D341Med (cell line): Measurements from ENCODE around the gene RARA.
A peak's percentile ranks its signal among the peaks of the same experiment; 100 is the strongest.
"Not testable (repeated sequence)": the region's sequence is repeated elsewhere in the genome, so short reads cannot be mapped to it uniquely, and the experiment has no call there.

ENCODE experiments used
- DNase-seq: peaks from one replicate; pipeline ENCODE4 v3.0.0; 2012; ENCODE audit warnings: low spot score

Gene RARA

DNA sequence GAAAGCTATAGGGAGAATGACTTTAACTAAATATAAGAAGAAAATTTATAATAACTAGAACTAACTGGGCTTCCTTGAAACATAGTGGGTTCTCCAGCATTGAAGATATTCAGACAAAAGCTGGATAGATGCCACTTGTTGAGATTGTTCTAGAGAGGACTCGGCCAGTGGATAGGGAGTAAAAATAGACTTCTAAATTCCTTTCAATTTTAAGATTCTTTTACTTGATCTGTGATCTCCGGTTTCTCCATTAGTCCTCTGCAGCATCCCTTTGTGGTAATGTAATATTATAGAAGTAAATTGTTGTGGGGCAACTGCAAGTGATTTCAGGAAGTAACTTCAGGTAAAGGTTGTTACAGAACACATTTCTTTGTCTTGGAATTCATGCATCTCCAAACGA is 10.3 kb upstream of the RARA start:
- no peak for DNase-seq

DNA sequence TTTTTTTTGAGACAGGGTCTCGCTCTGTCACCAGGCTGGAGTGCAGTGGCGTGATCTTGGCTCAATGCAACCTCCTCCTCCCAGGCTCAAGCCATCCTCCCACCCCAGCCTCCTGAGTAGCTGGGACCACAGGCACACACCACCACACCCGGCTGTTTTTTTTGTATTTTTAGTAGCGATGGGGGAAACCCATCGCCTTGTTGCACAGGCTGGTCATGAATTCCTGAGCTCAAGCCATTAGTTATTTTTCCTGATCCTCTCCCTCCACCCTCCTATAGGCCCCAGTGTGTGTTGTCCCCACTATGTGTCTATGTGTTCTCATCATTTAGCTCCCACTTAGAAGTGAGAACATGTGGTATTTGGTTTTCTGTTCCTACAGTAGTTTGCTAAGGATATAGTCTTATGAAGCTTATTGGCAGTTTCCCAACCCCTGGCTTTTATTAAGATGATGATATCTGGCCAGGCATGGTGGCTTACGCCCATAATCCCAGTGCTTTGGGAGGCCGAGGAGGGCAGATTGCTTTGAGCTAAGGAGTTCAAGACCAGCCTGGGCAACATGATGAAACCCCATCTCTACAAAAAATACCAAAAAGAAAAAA is 9.7 kb upstream of the RARA start:
- not testable (repeated sequence) for DNase-seq

DNA sequence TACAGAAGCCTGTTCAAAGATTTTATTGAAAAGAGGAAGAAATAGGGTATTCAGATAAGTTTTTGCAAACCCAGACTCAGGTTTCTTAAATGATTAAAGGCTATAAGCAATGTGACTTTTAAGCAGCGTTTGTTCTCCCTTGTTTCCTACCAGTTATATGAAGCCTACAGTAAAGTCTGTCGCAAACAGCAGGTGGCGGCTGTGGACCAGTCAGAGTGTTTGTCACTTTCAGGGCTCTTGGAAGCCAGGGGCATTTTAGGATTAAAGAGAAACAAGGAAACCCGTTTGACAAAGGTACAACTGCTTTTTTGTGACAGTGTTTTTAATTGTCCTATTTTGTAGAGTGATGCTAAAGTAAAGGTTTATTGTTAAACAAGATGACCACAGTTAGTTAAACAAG is 7.7 kb upstream of the RARA start:
- DNase-seq, result no peak

DNA sequence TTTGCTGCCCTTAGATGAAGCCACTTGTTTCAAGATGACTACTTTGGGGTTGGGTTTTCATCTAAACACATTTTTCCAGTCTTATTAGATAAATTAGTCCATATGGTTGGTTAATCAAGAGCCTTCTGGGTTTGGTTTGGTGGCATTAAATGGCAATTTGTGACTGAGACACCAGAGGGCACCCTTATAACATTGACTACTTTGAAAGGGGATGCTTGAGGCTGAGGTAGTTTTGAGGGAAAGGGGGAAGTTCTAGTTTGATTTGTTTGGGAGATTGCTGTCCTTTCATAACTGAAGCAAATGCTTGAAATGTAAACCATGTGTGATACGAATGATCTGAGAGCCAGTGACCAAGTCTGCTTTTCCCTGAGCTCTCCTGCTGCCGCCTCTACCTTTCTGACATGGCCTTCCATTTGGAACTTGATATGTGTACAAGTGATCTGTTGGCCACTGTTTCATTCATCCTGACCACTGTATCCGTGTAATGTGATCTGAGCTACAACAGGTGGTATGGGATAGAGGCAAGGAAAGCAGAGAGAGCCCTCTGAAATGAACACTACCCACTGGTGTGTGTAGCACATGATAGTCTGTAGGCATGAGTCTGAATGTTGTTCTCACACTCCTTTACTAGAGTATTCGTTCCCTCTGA is 5.8 kb upstream of the RARA start:
- peak; percentile 74 for DNase-seq

DNA sequence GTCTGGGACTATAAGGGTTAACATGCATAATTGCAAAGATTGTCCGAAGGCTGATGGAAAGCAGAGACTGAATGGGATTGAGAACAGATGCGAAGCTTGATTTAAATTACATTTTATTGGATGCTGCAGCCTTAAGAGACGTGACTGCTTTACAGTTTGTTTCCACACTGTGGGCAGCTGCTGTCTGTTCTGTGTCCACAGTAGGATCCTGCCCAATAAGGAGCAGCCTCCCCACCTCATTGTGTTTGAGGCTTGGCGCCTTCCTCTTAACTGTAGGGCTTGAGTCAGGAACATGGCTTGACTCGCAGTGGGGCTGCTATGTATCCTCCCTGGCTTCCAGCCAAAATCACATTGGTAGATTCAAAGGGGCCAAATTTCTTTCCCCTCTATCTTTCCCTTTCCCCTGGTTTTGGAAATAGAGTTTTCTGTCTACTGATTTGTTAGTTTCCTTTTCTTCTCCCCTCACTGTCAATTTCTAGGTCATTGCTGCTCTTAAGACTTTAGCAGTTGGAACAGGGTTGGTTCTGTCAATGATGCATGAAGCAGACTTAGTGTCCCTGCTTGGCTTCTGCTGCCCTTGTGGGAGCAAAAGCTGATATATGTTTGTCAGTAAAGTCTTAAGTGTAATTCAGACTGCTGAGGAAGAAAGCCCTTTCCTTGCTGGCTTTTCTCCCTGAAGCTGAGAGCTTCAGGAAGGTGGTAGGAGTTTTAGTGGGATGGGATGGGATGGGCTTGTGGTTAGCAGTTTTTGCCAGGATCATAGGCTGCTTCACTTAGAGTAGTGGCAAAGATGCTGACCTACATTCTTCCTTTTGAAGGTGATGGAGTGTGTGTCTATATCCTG is 5.0 kb upstream of the RARA start:
- DNase-seq, result no peak

DNA sequence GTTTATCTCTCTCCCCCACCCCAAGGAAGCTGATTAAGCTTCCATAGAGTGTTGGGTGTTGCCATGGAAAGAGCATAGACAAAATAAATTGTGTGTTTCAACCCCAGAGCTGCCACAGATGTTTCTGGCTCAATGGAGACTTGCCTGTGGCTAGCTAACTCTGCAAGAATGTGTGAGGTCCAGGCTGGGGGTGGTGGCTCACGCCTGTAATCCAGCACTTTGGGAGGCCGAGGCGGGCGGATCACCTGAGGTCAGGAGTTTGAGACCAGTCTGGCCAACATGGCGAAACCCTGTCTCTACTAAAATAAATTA is 4.5 kb upstream of the RARA start:
- DNase-seq, result not testable (repeated sequence)

DNA sequence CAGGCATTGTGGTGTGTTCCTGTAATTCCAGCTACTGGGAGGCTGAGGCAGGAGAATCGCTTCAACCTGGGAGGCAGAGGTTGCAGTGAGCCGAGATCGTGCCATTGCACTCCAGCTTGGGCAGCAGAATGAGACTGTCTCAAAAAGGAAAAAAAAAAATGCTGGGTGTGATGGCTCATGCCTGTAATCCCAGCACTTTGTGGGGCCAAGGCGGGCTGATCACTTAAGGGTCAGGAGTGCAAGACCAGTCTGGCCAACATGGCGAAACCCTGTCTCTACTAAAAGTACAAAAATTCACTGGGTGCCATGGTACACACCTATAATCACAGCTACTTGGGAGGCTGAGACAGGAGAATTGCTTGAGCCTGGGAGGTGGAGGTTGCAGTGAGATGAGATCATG is 4.1 kb upstream of the RARA start:
- DNase-seq, result not testable (repeated sequence)

DNA sequence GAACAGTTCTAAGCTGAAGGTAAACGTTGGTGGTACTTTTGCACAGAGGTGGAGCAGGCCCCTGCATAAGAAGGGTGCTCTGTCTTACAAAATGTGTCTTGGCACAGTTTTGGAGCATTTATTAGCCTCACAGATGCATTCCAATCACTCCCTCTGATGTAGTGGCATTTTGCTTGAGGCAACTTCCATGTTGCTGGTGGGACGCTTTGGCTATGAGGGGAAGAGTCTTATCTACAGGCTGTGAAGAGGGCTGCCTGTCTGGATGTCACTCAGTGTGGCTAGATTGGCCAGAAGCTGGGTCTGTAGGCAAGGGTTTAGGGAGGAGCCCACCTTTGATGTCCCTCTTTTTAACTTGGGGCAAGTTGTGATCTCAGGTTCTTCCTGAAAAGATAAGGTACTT is 2.6 kb upstream of the RARA start:
- no peak for DNase-seq

DNA sequence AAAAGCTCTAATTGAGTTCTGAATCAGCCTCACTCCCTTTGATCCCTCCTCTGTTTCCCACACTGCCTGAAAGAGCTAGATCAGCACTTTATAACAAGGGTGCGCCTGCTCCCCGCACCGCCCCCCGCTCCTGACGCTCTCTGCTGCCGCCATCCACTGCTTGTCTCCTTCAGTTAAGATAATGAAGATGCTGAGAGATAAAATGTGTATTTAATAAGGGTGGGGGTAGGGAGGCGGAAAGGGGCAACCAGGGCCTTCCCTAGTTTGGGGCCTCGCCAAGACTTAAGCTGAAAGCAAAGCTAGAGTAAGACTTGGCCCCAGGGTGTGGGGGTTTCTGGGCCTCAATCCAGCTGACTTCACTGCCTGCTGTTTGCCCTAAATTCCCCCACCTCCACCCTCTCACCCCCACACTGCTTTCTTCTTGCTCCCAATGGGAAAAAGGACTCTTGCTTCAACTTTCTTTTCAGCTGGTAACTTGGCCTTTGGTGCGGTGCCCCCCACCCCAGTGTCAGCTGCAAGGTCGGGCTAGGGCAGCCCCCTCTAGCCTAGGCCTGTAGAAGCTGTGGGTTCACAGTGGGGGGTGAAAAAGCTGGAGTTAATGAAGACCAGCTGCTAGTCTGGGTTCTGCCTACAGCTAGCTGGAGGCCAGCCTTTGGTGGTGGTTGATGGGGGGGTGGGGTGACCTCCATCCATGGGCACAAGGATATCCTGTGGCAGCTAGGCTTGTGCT is 1.8 kb upstream of the RARA start:
- DNase-seq, result no peak

DNA sequence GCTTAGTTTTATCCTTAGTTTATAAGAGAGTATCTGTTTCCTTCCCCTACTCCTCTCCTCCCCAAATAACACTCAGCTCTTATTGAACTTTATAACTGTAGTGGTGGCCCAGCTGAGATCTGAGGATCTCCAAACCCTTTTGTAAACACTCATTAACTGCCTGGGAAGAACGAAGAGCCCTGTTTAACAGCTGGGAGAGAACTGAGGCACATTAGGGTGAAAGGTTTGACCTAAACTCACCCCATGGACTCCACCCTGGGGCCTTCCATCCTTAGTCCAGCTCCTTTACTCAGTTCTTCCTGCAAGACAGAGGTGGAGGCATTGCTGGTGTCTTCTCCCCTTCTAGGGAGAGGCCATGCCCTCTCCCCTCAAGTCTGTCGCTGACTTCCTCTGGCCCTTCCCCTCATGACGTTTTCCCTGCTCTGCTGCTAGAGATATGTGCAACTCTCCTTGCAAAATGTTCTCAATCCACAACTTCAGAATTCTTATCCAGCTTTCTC is 1.2 kb upstream of the RARA start:
- no peak for DNase-seq

DNA sequence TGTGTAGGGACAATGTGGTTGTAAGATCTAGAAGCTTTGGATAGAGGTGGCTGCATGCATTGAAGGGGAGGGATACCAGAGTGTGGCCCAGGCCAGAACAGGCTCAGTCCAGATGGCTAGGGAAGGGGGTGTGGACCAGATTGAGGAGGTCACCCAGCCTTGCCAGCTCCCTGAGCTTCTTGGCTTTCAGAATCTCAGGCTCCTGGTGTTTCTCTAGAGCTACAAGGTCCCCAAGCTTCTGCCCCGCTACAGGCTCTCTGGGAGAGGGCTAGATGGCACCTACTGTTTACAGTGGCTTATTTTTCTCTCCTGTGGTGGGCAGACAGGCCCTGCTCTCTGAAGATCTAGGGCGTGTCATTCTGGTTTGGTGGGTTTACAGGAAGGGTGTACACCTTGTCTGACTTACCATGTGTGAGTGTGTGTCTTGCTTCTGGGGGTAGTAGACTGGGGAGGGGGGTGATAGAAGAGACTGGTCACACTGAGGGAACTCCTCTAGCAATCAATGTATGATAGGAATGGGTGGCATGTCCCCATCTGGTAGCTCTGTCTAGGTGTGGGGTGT is 1.1 kb downstream of the RARA start:
- DNase-seq, result peak; percentile 38

DNA sequence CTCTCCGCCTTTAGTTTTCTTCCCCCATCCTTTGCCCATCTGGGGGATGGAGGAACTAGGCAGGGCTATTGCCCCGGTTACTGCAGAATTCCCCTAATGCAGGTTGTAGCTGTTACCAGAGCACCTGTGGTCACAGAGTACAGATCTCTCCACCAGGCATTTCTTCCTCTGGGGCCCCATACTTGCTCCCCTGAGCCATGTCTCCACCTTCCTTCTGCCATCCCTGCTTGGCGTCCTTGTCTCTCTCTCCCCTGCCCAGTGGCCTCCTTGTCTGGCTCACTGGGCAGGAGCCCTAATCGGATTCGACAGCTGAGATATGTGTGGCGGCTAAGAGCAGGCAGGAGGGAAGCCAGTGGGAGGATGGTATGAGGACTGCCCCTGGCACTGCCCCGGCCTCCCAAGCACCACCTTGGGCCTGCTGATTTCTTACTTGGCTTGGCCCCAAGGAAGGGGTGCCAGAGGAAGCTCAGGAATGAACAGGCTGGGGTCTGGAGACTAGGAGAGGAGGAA is 2.0 kb downstream of the RARA start:
- DNase-seq, result peak; percentile 37

DNA sequence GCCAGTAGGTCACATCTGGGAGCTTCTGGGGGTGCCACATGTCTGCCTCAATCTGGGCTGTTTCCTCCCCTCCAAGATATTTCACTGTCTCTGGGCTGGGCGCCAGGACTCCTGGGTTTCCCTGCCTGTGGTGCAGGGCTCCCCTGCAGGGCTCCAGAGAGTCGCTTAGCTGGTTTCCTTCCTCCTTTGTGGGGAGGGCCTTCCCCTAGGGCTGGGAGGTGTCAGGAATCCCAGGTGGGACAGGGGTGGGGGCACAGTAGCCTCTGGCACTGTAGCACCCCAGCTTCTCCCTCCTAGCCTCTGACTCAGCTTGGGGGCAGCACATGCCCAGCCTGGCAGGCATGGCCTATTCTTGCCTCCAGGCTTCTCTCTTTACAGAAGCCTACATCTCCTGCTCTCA is 2.6 kb downstream of the RARA start:
- DNase-seq, result no peak

DNA sequence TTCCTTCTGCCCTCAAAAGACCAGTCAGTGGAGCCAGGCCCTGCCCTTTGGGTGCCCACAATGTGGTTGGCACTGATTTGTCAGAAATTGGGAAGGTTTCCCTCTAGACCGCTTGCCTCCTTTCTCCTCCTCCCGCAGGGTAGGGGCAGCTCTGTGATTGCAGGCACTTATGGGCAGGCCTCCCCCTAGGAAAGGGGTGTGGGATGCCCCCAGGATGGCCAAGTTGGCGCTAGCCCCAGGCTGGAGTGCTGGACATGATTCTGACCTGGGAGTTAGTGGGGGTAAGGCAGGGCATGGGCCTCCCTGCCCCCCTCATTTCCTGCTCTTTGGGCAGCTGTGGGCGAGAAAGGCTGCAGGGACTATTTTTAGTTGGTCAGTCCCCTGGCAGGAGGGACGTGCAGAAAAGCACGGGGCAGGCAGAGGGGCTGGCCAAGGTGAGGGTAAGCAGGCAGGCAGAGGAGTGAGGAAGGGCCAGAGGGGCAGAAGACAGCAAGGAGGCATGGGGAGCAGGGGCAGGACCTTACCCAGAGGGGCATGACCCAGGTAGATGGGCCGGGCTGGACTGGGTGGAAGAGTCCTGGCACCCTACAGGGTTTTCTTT is 3.3 kb downstream of the RARA start:
- no peak for DNase-seq

DNA sequence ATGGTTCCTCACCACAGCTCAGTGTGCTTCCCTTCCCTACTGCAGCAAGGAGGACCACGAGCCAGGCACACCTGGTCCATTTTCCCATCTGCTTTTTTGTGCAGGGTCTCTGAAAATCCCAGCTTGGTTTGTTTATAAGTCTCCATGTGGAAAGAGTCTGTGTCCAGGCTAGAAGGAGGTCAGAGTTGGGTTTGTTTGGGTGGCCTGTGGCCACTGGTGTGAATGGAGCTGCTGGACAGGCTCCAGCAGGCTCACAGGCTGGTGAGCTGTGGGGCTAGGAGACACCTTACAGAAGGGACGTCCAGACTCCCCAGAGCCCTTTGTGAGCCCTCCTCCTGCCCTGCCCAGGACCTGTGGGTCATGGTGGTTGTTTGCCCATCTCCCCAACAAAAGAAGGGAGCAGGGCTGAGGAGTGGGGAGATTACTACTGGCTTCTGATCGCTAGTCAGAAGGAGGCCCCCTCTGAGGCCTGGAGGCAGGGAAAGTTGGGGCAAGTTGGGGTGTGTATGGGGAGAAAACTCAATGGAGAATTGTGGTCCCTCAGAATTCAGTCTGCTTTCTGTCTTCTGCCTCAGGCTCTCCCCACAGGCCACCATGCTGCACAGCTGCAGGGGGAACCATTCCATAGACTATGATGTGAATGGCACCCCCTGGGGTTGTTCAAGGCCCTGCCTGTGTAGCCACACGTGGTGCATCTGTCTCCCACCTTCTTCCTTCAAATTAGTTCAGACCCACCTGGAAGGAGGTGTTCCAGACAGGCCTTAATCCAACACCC is 4.1 kb downstream of the RARA start:
- peak; percentile 18 for DNase-seq

DNA sequence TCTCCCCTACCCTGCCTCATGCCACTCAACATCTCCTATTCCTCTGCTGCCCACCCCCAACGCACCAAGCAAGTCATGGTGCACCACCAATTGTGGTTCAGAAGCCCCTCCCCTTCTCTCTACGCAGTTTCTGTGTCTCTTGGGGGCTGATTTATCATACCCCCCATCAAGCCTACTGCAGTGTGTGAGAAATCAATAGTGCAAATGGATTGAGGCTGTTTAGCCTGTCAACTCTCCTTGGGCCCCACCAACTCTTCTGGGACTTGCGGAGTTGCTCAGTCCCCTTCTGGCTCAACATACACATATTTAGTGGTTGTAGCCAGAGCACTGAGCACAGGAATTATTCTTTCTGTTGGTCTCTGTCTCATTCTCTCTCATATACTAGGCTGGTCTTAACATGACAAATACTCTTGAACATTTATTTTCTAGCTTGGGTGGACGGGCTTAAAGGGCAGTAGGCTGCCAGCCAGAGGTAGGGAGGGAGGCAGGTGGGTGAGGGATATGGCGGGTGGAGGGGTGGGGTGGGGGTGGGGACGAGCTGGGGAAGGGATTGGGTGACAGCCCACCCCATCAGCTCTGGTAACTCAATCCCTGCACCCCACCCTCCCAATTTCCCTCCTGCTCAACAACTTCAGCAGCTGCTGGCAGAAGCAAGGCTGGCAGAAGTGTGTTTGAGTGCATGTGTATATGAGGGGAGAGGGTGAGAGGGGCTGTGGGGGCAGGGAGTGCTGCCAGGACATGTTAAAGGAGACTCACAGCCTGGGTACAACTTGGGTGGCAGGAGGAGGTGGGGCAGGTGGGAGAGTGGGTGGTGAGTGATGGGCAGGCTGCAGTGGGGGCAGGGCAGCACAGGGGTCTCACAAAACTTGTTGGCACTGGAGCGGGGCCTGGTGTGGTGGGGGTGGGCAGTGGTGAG is 4.9 kb downstream of the RARA start:
- no peak for DNase-seq

DNA sequence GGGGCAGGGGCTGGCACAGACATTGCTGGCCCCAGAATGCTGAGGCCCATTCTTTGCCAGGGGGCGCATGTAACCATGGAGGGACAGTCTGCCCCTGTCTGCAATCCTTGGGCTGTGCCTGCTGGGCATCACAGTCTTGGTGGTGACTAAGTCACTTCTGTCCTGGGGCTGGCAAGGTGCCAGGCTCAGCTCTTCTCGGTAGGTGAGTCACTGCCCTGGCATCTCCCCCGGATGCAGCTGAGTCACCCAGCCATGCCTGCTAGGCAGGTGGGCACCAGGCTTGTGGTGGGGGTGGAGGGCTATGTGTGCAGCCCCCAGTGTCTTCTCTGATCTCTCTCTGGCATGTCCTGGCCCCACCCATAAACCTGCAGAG is 5.6 kb downstream of the RARA start:
- peak; percentile 46 for DNase-seq

DNA sequence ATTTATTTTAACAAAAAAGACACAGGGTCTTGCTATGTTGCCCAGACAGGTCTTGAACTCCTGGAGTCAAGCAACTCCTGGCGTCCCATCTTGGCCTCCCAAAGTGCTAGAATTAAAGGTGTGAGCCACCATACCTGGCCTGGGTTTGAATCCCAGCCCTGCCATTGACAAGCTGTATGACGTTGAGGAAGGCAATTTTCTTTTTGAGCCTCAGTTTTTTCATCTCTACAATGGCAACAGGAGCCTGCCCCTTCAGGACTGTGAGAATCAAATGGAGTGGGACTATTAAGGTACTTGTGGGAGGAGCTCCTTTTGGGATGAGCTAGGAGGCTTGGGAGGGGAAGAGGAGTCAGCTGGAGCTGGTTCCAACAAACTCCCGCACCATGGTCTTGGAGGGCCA is 6.2 kb downstream of the RARA start:
- DNase-seq, result no peak

DNA sequence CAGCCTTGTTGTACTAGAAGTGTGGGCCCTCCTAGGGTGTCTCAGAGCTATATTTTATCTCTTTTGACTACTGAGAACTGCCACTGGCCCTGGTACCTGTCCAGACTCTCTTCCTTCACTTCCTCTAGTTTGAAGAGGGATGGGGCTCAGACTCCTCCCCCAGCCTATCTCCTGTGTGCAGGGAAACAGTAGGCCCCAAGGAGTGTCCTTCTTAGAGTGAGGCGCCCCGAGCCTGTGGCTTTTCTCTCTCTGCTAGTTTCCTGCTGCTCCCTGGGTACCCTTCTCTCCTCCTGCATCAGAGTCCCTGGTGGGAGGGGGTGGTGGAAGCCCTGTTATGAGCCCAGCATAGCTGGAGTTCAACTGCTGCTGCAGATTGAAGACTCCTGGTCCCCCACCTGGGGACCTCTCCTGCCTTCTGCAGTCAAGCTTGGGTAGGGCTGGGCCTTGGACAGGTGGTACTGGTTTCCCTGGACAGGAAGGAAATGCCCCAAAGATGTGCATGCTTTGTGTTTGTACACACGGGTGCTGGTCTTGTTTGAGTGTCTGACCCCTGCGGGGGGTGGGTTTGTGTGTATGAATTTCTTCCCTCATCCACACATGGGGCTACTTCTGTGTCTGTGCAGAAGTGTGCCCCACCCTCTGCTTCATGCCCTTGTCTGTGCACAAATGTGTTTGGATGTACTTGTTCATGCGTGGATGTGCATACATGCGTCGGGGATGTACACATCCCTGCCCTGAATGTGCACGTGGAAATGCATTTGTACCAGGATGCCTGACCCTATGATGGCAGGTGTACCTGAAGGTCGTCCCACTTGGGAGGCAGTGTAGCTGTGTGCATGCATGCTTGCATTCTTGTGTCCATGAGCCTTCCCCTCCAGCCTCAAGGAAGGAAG is 6.9 kb downstream of the RARA start:
- DNase-seq, result no peak
